NOMO-1 treated with DMSO at 0.1 percent for 48 hours (cell line): Measurements from ENCODE around the gene RERE.

Experiments used
- DNase-seq: peaks from one replicate; lab custom pipeline; 2025; ENCODE audit not compliant: unreplicated experiment; lab: John Stamatoyannopoulos, UW

RERE gene

DNA sequence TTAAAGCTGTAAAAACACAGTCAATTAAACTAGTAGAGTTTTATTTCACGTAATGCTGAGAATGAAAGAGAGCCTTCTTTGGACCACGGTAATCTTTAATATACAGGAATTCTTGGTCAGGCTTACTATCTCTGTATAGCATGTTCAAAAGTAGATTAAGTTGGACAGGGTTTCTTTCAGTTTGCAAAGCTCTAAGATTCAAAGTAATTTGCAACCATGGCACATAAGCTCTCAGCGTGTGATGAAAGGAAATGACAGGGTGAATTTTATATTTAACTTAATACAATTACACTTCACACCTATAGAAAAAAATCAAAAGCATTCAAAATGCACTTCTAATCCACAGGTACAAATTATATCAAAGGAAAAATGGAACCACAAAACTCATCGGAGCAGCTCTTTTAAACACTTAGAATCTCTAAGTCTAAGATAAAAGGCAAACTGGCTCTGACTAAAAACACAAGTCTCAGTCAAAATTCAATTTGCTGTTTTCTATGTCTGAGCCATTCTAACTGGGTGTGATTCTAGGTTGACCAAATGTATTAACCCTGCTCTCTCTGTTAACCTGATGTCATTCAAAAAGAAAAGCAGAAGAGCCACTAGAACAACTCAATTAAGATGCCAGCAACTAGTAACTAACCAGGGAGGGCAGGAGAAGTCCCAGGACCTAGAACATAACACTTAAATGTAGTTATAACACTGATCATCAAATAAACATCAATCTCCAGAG, 147.7 kb downstream of the RERE start:
- no peak for DNase-seq

DNA sequence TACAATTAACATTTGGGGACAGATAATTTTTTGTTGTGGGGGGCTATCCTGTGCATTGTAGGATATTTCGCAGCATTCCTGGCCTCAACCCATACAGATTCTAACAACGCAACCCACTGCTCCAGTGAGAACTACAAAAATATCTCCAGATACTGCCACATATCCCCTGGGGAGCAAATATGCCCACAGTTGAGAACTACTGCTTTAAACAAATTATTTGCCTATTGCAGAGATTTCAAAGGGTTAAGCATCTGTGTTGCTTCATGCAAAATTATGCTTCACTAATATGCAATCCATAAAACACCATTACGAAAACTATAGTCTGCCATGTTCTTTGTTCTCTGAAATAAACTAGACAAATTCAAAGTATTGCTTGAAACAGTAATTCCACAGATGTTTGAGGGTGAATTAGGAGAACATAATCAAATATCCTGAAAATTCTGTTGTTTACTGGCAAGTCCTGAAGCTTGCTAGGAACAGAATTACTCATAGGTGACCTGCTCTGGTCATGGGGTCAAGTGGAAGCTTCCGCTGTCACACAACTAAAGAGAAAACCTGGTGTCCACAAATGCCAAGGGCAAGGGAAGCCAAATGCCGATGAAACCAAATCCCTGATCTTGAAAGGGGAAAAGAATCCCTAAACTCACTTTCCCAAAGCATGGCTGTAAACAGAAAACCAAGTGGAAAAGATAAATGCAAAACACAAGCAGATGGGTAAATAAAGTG, 149.4 kb downstream of the RERE start:
- no peak for DNase-seq

DNA sequence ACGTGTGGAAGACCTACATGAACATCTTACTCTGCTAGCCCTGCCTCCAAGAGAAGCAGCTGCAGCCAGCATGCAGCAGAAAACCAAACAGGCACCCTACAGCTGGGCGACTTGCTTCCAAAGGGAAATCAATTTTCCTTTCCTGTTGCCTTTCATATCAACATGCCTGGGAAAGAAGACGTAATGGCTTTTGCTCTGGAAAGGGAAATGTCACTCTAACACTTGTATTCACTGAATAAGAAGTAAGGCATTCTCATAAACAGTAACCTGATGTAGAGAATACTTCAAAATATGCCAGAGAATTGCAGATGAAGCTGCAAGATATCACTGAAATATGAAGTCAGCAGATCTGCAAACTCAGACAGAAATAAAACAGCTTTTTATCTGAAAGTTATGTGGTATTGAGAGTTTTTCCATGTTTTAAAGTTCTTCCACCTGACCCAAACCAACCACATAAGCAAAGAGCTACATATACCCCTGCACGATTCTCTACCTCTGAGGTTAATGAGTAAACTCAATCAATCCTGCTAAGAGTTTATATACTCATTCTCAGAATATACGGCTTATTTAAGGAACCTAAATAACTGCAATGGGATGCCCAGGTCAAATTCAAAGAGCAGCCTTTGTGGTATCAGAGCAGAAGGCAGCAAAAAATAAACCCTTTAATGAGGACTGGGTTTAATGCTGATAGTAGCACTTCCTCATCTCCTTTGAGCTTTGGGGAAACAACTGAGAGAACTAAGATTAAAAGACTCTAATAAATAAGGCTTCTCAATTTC, 150.9 kb downstream of the RERE start:
- DNase-seq = peak; percentile 49

- DNase-seq = no peak
Measured at GRCh38 chr1:8665833-8666232, 151.6 kb downstream of the RERE start.

- DNase-seq = no peak
Measured at GRCh38 chr1:8664887-8665286, 152.6 kb downstream of the RERE start.

- DNase-seq = no peak
Measured at GRCh38 chr1:8663915-8664329, 153.5 kb downstream of the RERE start.

DNA sequence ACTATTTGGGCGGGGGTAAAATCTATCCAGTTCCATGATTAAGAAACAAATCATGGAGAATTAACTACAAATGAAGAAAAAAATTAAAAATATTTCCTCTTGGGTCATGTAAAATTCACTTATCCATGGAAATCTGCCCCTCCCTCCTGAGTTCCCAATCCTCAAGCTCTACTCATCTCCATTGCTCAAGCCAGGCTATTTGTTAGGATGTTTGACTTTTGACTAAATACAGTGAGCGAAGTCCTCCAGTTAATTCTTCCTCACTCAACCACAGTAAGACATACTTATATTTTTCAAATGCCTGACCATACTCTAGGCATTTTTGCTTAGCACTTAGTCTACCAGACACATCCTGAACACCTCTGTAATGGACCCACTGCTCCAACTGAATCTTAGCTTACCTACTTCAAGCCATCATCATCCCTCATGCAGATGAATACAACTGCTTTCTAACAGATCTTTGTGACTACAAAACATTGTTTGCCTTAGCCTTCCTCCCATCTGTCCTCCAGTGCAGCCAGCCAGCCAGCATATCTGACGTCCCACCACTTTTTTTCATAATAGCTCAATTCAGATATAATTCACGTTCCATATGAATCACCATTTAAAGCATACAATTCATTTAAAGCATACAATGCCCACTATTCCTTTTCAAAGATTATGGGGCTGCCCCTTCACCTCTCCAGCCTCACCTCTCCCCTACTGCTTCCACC, 154.2 kb downstream of the RERE start:
- DNase-seq = no peak

- DNase-seq = no peak
Measured at GRCh38 chr1:8662380-8663072, 154.9 kb downstream of the RERE start.

DNA sequence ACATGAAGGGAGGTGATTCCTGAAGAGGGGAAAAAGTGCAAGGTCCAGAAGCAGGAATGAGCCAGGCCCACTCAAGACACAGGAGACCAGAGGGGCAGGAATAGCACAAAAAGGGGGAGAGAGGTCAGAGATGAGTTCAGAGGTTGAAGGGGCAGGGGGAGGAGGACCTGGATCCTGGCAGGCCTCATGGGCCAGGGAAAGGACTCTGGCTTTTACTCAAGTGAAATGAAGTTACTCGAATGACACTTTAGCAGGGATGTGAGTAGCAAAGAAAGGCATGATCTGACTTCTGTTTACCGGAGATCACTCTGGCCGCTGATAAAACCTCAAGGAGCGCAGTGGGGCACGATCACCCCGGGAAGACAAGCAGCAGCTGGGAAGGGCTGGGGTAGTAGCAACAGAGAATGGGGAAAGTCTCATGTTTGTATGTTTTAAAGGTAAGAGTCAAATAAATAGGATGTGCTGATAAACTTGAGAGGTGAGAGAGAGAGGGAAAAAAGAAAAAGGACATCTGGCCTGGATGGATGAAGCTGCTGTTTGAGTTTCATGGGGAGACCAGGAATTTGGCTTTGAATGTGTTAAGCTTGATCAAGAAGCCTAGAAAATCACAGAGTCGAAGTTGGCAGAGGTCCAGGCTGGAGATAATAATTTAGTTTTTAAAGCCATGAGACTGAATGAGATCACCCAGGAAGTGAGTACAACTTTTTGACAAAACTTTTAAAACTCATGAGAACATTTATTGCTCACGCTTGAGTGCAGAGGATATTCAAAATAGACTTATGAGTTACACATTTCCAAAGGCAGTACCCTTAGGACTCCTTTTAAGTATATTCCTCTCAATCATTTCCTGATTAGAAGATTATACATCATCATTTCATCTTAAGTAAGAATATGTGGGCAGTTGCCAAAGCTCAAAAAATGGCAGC, 156.0 kb downstream of the RERE start:
- DNase-seq = no peak

DNA sequence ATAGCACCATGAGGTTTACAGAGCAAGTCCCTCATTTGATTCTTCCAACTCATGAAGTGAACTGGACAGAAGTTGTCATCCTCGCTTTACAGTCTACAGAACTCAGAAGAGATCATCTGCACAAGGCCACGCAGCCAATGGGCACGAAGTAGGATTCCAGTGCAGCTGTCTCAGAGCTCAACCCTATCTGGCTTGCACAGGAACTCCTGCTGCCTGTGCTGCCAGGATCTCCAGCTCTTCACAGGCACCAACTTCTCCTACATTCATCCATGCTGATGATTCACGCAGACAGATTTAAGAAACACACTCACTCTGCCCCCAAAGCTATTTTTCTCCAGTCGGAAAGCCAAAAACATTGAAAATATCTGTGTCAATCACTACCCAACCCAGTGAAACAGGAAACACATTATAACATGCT, 157.0 kb downstream of the RERE start:
- peak; percentile 29 for DNase-seq

DNA sequence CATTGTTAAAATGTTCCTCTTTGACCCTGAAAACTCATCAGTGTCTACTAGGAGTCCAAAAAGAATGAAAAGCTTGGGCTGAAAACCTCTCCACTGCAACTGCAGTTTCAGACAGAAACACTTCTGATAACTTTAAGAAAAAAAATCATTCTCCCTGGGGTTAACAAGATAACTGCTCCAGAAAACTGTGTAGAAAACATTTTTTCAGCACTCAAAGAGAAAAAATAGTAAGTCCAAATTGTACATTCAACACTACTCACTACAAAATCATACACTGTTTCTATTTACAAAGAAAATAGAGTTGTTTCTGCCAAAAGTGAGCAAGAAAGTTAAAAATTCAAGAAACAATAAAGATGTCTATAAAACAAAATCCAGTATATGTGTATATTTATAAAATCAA, 157.8 kb downstream of the RERE start:
- DNase-seq = no peak

DNA sequence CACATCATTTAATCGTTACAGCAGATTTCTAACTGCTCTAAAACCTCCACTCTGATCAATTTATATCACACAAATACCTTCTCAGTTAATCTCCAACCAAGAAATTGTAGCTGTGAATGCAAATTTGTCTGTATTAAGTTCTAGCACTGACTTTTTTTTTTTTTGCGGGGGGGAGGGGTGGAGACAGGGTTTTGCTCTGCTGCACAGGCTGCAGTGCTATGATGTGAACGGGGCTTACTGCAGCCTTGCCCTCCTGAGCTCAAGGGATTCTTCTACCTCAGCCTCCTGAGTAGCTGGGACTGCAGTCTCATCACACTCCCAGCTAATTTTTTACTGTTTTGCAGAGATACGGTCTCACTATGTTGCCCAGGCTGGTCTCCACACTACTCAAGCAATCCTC, 163.6 kb downstream of the RERE start:
- DNase-seq = no peak

DNA sequence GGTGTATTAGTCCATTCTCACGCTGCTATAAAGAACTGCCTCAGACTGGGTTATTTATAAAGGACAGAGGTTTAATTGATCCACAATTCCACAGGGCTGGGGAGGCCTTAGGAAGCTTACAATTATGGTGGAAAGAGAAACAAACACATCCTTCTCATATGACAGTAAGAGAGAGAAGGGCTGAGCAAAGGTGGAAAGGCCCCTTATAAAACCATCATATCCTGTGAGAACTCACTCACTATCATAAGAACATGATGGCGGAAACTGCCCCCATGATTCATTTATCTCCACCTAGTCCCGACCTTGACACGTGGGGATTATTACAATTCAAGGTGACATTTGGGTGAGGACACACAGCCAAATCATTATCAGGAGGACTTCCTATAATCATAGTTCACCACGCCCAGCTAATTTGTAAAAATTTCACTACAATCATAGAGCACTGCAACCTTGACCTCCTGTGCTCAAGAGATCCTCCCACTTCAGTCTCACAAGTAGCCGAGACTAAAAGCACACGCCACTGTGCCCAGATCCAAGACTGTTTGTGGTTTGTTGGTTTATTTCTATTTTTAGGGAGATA, 164.9 kb downstream of the RERE start:
- no peak for DNase-seq

GRCh38 chr1:8651962-8652361, 165.5 kb downstream of the RERE start:
- no peak for DNase-seq

GRCh38 chr1:8651236-8651890, 166.1 kb downstream of the RERE start:
- DNase-seq = no peak

DNA sequence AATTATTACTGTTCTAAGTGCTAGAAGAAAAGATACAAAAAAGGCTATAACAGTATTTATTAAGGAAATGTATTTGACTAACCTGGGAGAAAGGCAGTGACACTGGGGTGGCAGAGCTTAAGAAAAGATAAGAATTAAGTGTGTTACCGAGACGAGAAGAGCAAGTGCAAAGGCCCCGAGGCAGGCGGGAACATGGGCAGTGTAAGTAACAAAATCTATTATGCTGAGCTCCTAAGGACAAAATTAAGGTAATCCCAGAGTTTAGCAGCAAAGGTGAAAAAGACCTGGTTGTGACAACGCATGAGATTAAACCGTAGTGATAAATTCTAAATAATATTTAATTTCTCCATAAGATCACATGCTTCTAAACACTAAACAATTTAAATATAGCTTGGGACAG, 167.6 kb downstream of the RERE start:
- DNase-seq = no peak

DNA sequence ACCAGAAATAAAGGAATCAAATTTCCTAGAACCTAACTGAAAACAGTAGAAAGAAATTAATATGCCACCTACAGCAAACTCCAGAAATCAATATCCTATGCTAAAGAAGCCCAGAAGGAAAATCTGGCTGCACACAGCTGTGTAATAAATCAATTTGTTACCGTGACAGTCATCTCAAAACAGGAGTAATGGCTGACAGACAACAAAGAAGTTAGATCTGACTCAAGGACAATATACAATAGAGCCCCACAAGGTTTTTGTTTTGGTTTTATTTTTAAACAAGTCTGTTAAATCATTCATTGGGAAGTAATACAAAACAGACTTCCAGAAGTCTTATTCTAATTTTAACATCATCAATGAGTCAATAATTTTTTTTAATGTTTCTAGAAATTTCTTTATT, 168.4 kb downstream of the RERE start:
- no peak for DNase-seq

DNA sequence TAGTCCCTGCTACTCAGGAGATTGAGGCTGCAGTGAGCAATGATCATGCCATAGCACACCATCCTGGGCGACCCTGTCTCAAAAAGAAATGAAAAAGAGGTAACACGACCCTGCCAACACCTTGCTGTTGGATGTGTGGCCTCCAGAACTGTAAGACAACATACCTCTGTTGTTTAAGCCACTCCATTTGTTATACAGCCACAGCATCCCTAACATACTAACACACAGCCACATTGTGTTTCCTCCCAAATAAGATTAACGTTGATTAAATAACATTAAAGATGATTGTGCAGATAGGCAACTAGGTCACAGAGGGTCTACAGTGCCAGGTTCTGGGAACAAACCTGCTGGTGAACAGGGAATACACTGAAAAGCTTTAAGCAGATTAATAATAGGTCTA, 170.4 kb downstream of the RERE start:
- no peak for DNase-seq

- DNase-seq = no peak
Measured at GRCh38 chr1:8646189-8646588, 171.3 kb downstream of the RERE start.
